CD4-positive, alpha-beta T cell (primary cell): ENCODE measurements around the gene CDH4. TPM values are rescaled to one million over a fixed set of nuclear protein-coding genes. Genes with fewer than 3 reads are reported as not detected.

Experiments used
- ATAC-seq: fragments of 200-7000 bp; cut with Tn5 transposase; one replicate; pipeline ENCODE4 v1.10.0; 2022; ENCODE audit warnings: mild to moderate bottlenecking; ENCODE audit not compliant: poor library complexity
- CTCF ChIA-PET: fragments of 350-600 bp; sonication (Branson Sonifier 250); formaldehyde crosslinking; loops from one replicate; lab custom pipeline; 2021; ENCODE audit warnings: antibody characterized with exemption, inconsistent platforms; lab: Charles Lee
- POLR2A ChIA-PET: fragments of 350-600 bp; sonication (Branson Sonifier 250); formaldehyde crosslinking; loops from one replicate; lab custom pipeline; 2021; ENCODE audit warnings: antibody characterized with exemption, inconsistent platforms; lab: Charles Lee
- DNase-seq, 14 experiments: peaks; one replicate each; pipeline ENCODE4 v3.0.0-alpha.2; 2013 to 2020; ENCODE audit warnings: mixed read lengths in 2 of 14
- H3K27ac ChIP-seq, 2 donors: one replicate each; pipeline versions ENCODE4 v1.5.1 to v1.7.0; 2013; ENCODE audit warnings: low read length in 2 of 2, low read depth in 1 of 2, mild to moderate bottlenecking in 1 of 2
- H3K27me3 ChIP-seq, 2 experiments: 1 replicate in 1 of 2; 2 replicates in 1 of 2; pipeline versions ENCODE4 v1.6.1 to v1.7.0; 2013; ENCODE audit warnings: low read length in 2 of 2, control low read depth in 1 of 2, mild to moderate bottlenecking in 1 of 2, moderate library complexity in 1 of 2; ENCODE audit not compliant: insufficient read depth in 2 of 2, control insufficient read depth in 1 of 2
- H3K36me3 ChIP-seq: one replicate; pipeline ENCODE4 v1.6.1; 2013; ENCODE audit warnings: low read length, control low read depth; ENCODE audit not compliant: insufficient read depth
- H3K4me1 ChIP-seq: one replicate; pipeline ENCODE4 v1.6.1; 2013; ENCODE audit warnings: low read length, control low read depth; ENCODE audit not compliant: insufficient read depth
- H3K4me3 ChIP-seq: one replicate; pipeline ENCODE4 v1.5.1; 2013; ENCODE audit warnings: mild to moderate bottlenecking, low read length, moderate library complexity
- H3K9me3 ChIP-seq, 2 experiments: 1 replicate in 1 of 2; 2 replicates in 1 of 2; pipeline versions ENCODE4 v1.6.1 to v1.7.0; 2013; ENCODE audit warnings: low read length in 2 of 2, mild to moderate bottlenecking in 2 of 2, control low read depth in 1 of 2, moderate library complexity in 1 of 2; ENCODE audit not compliant: control insufficient read depth in 1 of 2, insufficient read depth in 1 of 2
- H3K27ac Mint-ChIP-seq: one replicate; pipeline ENCODE4 v1.8.0; 2020; ENCODE audit warnings: mixed read lengths
- H3K27me3 Mint-ChIP-seq: one replicate; pipeline ENCODE4 v1.8.0; 2021; ENCODE audit warnings: mixed read lengths
- H3K36me3 Mint-ChIP-seq: one replicate; pipeline ENCODE4 v1.8.0; 2021; ENCODE audit warnings: low read depth, mixed read lengths
- H3K4me1 Mint-ChIP-seq: one replicate; pipeline ENCODE4 v1.8.0; 2021; ENCODE audit warnings: low read depth, mixed read lengths
- H3K4me3 Mint-ChIP-seq: one replicate; pipeline ENCODE4 v1.8.0; 2020; ENCODE audit warnings: mild to moderate bottlenecking, mixed read lengths
- H3K9me3 Mint-ChIP-seq: one replicate; pipeline ENCODE4 v1.8.0; 2020; ENCODE audit warnings: mixed read lengths
- intact Hi-C, 2 experiments: fragments of 100-400 bp; cut with DNase I in 1 of 2; cut with micrococcal nuclease in 1 of 2; formaldehyde crosslinking; loops; one replicate each; pipeline versions ENCODE4 v1.15.1 to v1.9.0; 2023 to 2025; cut with DNase I, micrococcal nuclease
- total RNA-seq, 174 experiments: library from RNA in 2 of 174; stranded (reverse) in 2 of 174; gene quantifications; one replicate each; pipeline ENCODE4 v1.2.3 and lab custom pipeline; 2021 to 2026
- TF ChIP-seq, protein P1 (sequence below): fragments of 200-600 bp; IDR thresholded peaks from one replicate; pipeline ENCODE4 v1.8.0; 2022; ENCODE audit warnings: antibody characterized with exemption, mild to moderate bottlenecking

The CDH4 gene
- total RNA-seq, 2 experiments from 2014 or later, result 0.11 TPM

DNA sequence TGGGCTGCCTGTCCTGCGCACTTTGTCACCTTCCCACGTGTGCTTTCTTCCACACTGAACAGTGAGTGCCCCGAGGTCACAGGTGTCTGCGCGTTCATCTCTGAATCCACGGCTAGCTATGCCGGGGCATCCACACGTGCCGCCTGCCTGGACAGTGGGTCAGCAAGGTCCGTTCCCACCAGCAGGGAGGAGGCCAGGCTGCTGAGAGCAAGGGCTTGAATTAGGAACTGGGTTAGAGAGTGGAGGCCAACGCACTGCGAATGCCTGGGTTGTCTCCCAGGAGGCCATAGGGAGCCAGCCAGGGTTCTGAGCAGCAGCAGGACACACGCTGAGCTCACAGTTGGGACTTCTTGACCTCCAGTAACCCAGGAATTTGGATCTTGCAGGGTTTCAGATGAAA lies 565.5 kb downstream of the CDH4 start:
- no peaks in the 10 kb centered on the region for H3K36me3 ChIP-seq
- no peaks in the 10 kb centered on the region for H3K4me1 ChIP-seq
- intact Hi-C loops, result no loop called here
- H3K27ac ChIP-seq, result no peak overlapping the region
- peaks cover 0 to 2% of the 10 kb centered on the region in 2 experiments for H3K27me3 ChIP-seq
- no peaks in the 10 kb centered on the region for H3K4me1 Mint-ChIP-seq
- ChIA-PET POLR2A (no interaction called here), CTCF (no interaction called here)
- no peaks in the 10 kb centered on the region for H3K27me3 Mint-ChIP-seq
- no peaks in the 10 kb centered on the region for H3K9me3 Mint-ChIP-seq
- H3K27ac Mint-ChIP-seq, result no peak overlapping the region
- H3K4me3 Mint-ChIP-seq, result no peak overlapping the region
- peaks cover 0 to 2% of the 10 kb centered on the region in 2 experiments for H3K9me3 ChIP-seq
- no peak overlapping the region for H3K4me3 ChIP-seq
- TF ChIP-seq, protein P1, sequence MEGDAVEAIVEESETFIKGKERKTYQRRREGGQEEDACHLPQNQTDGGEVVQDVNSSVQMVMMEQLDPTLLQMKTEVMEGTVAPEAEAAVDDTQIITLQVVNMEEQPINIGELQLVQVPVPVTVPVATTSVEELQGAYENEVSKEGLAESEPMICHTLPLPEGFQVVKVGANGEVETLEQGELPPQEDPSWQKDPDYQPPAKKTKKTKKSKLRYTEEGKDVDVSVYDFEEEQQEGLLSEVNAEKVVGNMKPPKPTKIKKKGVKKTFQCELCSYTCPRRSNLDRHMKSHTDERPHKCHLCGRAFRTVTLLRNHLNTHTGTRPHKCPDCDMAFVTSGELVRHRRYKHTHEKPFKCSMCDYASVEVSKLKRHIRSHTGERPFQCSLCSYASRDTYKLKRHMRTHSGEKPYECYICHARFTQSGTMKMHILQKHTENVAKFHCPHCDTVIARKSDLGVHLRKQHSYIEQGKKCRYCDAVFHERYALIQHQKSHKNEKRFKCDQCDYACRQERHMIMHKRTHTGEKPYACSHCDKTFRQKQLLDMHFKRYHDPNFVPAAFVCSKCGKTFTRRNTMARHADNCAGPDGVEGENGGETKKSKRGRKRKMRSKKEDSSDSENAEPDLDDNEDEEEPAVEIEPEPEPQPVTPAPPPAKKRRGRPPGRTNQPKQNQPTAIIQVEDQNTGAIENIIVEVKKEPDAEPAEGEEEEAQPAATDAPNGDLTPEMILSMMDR, result no peak
- ATAC-seq (no peak), DNase-seq (no peak)
- H3K36me3 Mint-ChIP-seq, result no peaks in the 10 kb centered on the region

GRCh38 chr20:61818746-61819573 lies 566.9 kb downstream of the CDH4 start:
- H3K27me3 ChIP-seq, result peaks cover 0 to 2% of the 10 kb centered on the region in 2 experiments
- no peak overlapping the region for H3K27ac Mint-ChIP-seq
- H3K36me3 ChIP-seq, result no peaks in the 10 kb centered on the region
- DNase-seq (no peak), ATAC-seq (no peak)
- peaks cover 3% of the 10 kb centered on the region for H3K9me3 Mint-ChIP-seq
- no peaks in the 10 kb centered on the region for H3K4me1 ChIP-seq
- POLR2A ChIA-PET, result no interaction called here
- TF ChIP-seq, protein P1, result no peak
- H3K27me3 Mint-ChIP-seq, result no peaks in the 10 kb centered on the region
- H3K4me1 Mint-ChIP-seq, result no peaks in the 10 kb centered on the region
- intact Hi-C loops, result no loop called here
- H3K4me3 ChIP-seq, result no peak overlapping the region
- no peak overlapping the region for H3K27ac ChIP-seq
- no peak overlapping the region for H3K4me3 Mint-ChIP-seq
- CTCF ChIA-PET, result no interaction called here
- peaks cover 0 to 6% of the 10 kb centered on the region in 2 experiments for H3K9me3 ChIP-seq
- no peaks in the 10 kb centered on the region for H3K36me3 Mint-ChIP-seq

GRCh38 chr20:61819574-61819846 lies 567.4 kb downstream of the CDH4 start:
- TF ChIP-seq, protein P1, result no peak

More at GRCh38 chr20:61819574-61819846, 567.4 kb downstream of the CDH4 start:
- Mint-ChIP-seq H3K4me3 (no peak overlapping the region), H3K9me3 (peaks cover 3% of the 10 kb centered on the region), H3K27me3 (no peaks in the 10 kb centered on the region), H3K36me3 (no peaks in the 10 kb centered on the region), H3K4me1 (no peaks in the 10 kb centered on the region), H3K27ac (no peak overlapping the region)
- H3K27ac ChIP-seq, result no peak overlapping the region
- POLR2A ChIA-PET, result no interaction called here
- intact Hi-C loops, result no loop called here
- ATAC-seq, result no peak
- H3K36me3 ChIP-seq, result no peaks in the 10 kb centered on the region
- peaks cover 0 to 6% of the 10 kb centered on the region in 2 experiments for H3K9me3 ChIP-seq
- no peak overlapping the region for H3K4me3 ChIP-seq
- H3K27me3 ChIP-seq, result peaks cover 0 to 2% of the 10 kb centered on the region in 2 experiments
- H3K4me1 ChIP-seq, result no peaks in the 10 kb centered on the region
- CTCF ChIA-PET, result no interaction called here
- no peak for DNase-seq
